Measurements from ENCODE around the gene CNGA1. TPM values are rescaled to one million over a fixed set of nuclear protein-coding genes. Genes with fewer than 3 reads are reported as not detected.
A peak's percentile ranks its signal among the peaks of the same experiment; 100 is the strongest.

The CNGA1 gene
- total RNA-seq, 1 donor from 2014 or later, result 3.9 TPM

DNA sequence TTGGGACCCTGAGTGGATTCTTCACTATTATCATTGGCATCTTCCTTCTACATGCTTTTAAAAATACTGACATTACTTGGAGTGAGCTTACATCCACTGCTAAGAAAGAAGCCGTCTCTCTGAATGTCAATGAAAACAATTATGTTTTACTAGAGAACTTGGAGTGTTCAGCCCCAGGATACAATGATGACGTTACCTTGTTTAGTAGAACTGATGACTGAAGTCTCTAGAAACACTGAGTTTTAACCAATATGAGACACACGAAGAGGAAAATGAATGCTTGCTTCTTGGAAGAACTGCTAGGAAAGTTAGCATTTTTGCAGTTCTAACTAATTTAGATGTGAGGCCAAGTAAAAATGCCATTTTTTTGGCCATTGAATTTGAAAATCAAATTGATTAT, 19.5 kb upstream of the CNGA1 start:
- Mint-ChIP-seq H3K9me3 (no peaks in the 10 kb centered on the region), H3K27me3 (ENCODE audit: low read depth) (no peaks in the 10 kb centered on the region), H3K27ac (no peak overlapping the region), H3K36me3 (peaks cover 22% of the 10 kb centered on the region), H3K4me1 (peaks cover 15% of the 10 kb centered on the region), H3K4me3 (no peak overlapping the region)
- no peak for DNase-seq (ENCODE audit: low spot score in 2 of 2, unreplicated experiment in 2 of 2)
- TF ChIP-seq, protein P1, sequence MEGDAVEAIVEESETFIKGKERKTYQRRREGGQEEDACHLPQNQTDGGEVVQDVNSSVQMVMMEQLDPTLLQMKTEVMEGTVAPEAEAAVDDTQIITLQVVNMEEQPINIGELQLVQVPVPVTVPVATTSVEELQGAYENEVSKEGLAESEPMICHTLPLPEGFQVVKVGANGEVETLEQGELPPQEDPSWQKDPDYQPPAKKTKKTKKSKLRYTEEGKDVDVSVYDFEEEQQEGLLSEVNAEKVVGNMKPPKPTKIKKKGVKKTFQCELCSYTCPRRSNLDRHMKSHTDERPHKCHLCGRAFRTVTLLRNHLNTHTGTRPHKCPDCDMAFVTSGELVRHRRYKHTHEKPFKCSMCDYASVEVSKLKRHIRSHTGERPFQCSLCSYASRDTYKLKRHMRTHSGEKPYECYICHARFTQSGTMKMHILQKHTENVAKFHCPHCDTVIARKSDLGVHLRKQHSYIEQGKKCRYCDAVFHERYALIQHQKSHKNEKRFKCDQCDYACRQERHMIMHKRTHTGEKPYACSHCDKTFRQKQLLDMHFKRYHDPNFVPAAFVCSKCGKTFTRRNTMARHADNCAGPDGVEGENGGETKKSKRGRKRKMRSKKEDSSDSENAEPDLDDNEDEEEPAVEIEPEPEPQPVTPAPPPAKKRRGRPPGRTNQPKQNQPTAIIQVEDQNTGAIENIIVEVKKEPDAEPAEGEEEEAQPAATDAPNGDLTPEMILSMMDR (IDR thresholded peaks at IDR 0.05; ENCODE audit: unreplicated experiment), result no peak

DNA sequence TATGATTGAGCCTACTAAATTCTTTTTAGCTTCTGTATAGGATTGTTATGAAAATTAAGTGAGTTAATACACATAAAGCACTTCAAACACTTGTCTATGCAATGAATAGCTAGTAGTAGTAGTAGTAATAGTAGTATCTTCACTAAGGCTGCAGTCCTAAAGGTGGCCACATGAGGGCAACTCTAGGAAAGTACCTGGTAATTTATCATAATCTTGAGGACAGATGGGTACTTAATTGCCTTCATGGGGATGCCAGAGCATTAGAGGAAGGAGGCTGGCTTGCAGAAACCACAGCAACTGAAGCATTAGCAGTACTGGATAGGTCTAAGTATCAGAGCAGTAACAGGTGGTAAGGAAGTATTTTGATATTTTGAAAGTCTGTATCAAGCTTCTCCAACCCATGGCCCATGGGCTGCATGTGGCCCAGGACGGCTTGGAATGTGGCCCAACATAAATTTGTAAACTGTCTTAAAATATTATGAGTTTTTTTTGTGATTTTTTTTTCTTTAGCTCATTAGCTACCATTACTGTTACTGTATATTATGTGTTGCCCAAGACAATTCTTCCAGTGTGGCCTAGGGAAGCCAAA, 17.4 kb upstream of the CNGA1 start:
- H3K36me3 Mint-ChIP-seq, result peaks cover 23% of the 10 kb centered on the region
- TF ChIP-seq, protein P1 (IDR thresholded peaks at IDR 0.05; ENCODE audit: unreplicated experiment), result peak; percentile 55
- peaks cover 15% of the 10 kb centered on the region for H3K4me1 Mint-ChIP-seq
- no peak overlapping the region for H3K27ac Mint-ChIP-seq
- no peak for DNase-seq (ENCODE audit: low spot score in 2 of 2, unreplicated experiment in 2 of 2)
- no peak overlapping the region for H3K4me3 Mint-ChIP-seq
- H3K9me3 Mint-ChIP-seq, result no peaks in the 10 kb centered on the region
- H3K27me3 Mint-ChIP-seq (ENCODE audit: low read depth), result no peaks in the 10 kb centered on the region

DNA sequence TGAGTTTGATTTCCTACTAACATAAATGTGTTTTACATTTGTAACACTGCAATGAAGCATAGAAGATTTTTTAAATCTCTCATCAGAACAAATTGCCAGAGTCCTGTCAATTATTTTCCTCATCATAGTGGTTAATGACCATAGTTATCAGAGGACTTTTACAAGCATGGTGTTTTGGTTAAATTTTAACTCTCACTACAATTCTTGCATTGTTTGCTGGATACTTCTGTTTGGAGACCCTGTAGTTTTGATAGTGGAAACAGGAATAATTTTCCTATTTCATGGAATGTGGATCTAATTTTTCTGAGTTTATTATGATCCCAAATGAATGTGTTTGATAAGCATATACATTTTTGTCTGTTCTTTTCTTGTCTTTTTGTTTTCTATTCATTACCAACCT, 16.9 kb upstream of the CNGA1 start:
- Mint-ChIP-seq H3K4me3 (no peak overlapping the region), H3K9me3 (no peaks in the 10 kb centered on the region), H3K4me1 (peaks cover 15% of the 10 kb centered on the region), H3K27me3 (ENCODE audit: low read depth) (no peaks in the 10 kb centered on the region), H3K27ac (no peak overlapping the region), H3K36me3 (peaks cover 29% of the 10 kb centered on the region)
- DNase-seq (ENCODE audit: low spot score in 2 of 2, unreplicated experiment in 2 of 2), result no peak
- TF ChIP-seq, protein P1 (IDR thresholded peaks at IDR 0.05; ENCODE audit: unreplicated experiment), result no peak

DNA sequence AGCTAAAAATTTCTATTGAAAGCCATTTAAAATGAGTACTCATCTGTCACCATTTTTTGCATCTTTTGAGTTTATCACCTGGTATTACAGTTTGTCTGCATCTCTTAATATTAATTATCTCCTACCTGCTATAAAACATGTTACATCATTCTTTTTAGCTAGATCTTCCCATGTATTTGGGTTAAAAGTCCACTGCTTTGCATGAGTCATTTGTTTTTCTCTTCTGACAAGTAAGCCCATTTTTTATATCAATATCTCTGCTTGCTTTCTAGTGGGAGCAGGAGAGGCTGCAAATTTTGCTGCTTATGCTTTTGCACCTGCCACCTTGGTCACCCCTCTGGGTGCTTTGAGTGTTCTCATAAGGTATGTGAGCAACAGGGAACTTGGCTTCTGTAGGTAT, 16.2 kb upstream of the CNGA1 start:
- Mint-ChIP-seq H3K27me3 (ENCODE audit: low read depth) (no peaks in the 10 kb centered on the region), H3K4me1 (peaks cover 15% of the 10 kb centered on the region), H3K4me3 (no peak overlapping the region), H3K27ac (no peak overlapping the region), H3K36me3 (peaks cover 34% of the 10 kb centered on the region), H3K9me3 (peaks cover 3% of the 10 kb centered on the region)
- DNase-seq (ENCODE audit: low spot score in 2 of 2, unreplicated experiment in 2 of 2), result no peak
- TF ChIP-seq, protein P1 (IDR thresholded peaks at IDR 0.05; ENCODE audit: unreplicated experiment), result no peak

DNA sequence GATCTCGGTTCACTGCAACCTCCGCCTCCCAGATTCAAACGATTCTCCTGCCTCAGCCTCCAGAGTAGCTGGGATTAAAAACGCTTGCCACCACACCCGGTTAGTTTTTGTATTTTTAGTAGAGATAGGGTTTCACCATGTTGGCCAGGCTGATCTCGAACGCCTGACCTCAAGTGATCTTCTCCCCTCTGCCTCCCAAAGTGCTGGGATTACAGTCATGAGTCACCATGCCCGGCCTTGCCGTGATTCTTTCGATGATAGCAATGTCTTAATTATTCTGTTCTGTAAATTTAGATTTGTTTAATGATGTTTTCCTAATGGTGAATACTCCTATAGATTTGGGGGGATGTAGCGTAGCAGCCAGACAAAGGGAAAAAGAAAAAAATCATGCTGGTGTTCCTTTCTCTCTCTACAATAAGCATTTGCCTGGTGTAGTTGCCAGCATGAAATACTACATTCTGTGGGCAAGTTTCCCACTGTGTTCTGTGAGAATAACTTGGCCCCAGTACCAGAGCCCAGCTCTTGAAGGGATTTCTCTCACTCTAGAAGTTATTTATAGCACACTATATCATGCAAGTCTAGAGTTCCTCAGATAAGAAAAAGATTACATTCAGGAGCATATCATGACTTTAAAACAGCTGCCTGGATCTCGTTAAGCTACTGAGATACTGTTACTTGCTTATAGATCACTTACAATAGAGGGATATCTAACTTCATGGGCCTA, 15.5 kb upstream of the CNGA1 start:
- Mint-ChIP-seq H3K27ac (peak overlapping the region; percentile 35), H3K4me1 (peaks cover 15% of the 10 kb centered on the region), H3K36me3 (peaks cover 39% of the 10 kb centered on the region), H3K27me3 (ENCODE audit: low read depth) (no peaks in the 10 kb centered on the region), H3K4me3 (no peak overlapping the region), H3K9me3 (peaks cover 4% of the 10 kb centered on the region)
- no peak for DNase-seq (ENCODE audit: low spot score in 2 of 2, unreplicated experiment in 2 of 2)
- TF ChIP-seq, protein P1 (IDR thresholded peaks at IDR 0.05; ENCODE audit: unreplicated experiment), result no peak
